SK-N-SH treated with all-trans-retinoic acid at 6 μM for 48 hours (cell line): ENCODE measurements around the gene ROBO3.

Source experiments
- ARNTL ChIP-seq: fragments of 450-650 bp; formaldehyde crosslinking; IDR thresholded peaks from 2 replicates; pipeline ENCODE4 v1.5.0; 2020; ENCODE audit warnings: low read depth, mild to moderate bottlenecking, moderate library complexity, borderline replicate concordance
- ESRRG ChIP-seq: fragments of 250-450 bp; sonication (Bioruptor Pico); IDR thresholded peaks from 2 replicates; pipeline ENCODE4 v1.6.1; 2021; ENCODE audit warnings: mild to moderate bottlenecking
- ISL1 ChIP-seq: fragments of 250-450 bp; sonication (Bioruptor Pico); IDR thresholded peaks from 2 replicates; pipeline ENCODE4 v2.1.2; 2022; ENCODE audit warnings: mild to moderate bottlenecking, moderate library complexity
- OSR1 ChIP-seq: fragments of 250-450 bp; sonication (Bioruptor Pico); IDR thresholded peaks from 2 replicates; pipeline ENCODE4 v1.8.0; 2022; ENCODE audit warnings: moderate library complexity, mild to moderate bottlenecking, inconsistent platforms
- PPARA ChIP-seq: fragments of 250-450 bp; sonication (Bioruptor Pico); IDR thresholded peaks from 2 replicates; pipeline ENCODE4 v1.5.0; 2020; ENCODE audit warnings: mild to moderate bottlenecking, borderline replicate concordance
- RARB ChIP-seq: fragments of 250-450 bp; sonication (Bioruptor Pico); IDR thresholded peaks from 2 replicates; pipeline ENCODE4 v1.8.0; 2021; ENCODE audit warnings: mild to moderate bottlenecking, moderate library complexity
- SNAI2 ChIP-seq: fragments of 250-450 bp; sonication (Bioruptor Pico); IDR thresholded peaks from 2 replicates; pipeline ENCODE4 v1.5.0; 2020; ENCODE audit warnings: mild to moderate bottlenecking, moderate library complexity
- TCF4 ChIP-seq: fragments of 250-450 bp; sonication (Bioruptor Pico); IDR thresholded peaks from 2 replicates; pipeline ENCODE4 v1.8.0; 2021; ENCODE audit warnings: mild to moderate bottlenecking, moderate library complexity, borderline replicate concordance
- ZC3H10 ChIP-seq: fragments of 250-450 bp; sonication (Bioruptor Pico); IDR thresholded peaks from 2 replicates; pipeline ENCODE4 v1.5.1; 2021; ENCODE audit warnings: mild to moderate bottlenecking, moderate library complexity
- ZFP3 ChIP-seq: fragments of 250-450 bp; sonication (Bioruptor Pico); IDR thresholded peaks from 2 replicates; pipeline ENCODE4 v1.5.0; 2020; ENCODE audit warnings: mild to moderate bottlenecking, moderate library complexity
- TF ChIP-seq, protein P1 (sequence below): fragments of 250-450 bp; sonication (Bioruptor Pico); IDR thresholded peaks from 2 replicates; pipeline ENCODE4 v1.5.0; 2020; ENCODE audit warnings: mild to moderate bottlenecking, moderate library complexity
- TF ChIP-seq, protein P2 (sequence below): fragments of 250-450 bp; sonication (Bioruptor Pico); IDR thresholded peaks from 2 replicates; pipeline ENCODE4 v1.5.1; 2020; ENCODE audit warnings: low read depth, mild to moderate bottlenecking, moderate library complexity
- TF ChIP-seq, protein P3 (sequence below): fragments of 250-450 bp; sonication (Bioruptor Pico); IDR thresholded peaks from 2 replicates; pipeline ENCODE4 v1.8.0; 2020; ENCODE audit warnings: mild to moderate bottlenecking, moderate library complexity, borderline replicate concordance

DNA sequence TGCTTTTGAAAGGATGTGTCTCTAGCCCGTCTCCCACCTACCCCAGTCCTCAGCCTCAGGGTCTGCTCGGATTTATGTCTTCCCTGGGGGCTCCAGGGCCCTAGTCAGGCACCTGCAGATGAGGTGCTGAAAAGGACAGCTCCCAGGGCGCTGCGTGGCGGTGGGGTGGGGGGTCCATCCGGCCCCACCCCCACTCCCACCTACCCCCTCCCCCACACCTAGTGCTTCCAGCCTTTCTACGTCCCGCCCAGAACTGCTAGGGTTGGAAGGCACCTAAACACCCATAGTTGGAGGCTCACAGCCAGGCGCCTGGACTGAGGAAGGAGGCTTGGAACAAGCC, 1.4 kb upstream of the ROBO3 start:
- TF ChIP-seq ZC3H10, result no peak
- TF ChIP-seq SNAI2 (CRISPR knock-in tag), result no peak
- TF ChIP-seq ESRRG (CRISPR knock-in tag), result no peak
- TF ChIP-seq PPARA (CRISPR knock-in tag), result no peak
- TF ChIP-seq ZFP3, result no peak
- TF ChIP-seq, protein P1, sequence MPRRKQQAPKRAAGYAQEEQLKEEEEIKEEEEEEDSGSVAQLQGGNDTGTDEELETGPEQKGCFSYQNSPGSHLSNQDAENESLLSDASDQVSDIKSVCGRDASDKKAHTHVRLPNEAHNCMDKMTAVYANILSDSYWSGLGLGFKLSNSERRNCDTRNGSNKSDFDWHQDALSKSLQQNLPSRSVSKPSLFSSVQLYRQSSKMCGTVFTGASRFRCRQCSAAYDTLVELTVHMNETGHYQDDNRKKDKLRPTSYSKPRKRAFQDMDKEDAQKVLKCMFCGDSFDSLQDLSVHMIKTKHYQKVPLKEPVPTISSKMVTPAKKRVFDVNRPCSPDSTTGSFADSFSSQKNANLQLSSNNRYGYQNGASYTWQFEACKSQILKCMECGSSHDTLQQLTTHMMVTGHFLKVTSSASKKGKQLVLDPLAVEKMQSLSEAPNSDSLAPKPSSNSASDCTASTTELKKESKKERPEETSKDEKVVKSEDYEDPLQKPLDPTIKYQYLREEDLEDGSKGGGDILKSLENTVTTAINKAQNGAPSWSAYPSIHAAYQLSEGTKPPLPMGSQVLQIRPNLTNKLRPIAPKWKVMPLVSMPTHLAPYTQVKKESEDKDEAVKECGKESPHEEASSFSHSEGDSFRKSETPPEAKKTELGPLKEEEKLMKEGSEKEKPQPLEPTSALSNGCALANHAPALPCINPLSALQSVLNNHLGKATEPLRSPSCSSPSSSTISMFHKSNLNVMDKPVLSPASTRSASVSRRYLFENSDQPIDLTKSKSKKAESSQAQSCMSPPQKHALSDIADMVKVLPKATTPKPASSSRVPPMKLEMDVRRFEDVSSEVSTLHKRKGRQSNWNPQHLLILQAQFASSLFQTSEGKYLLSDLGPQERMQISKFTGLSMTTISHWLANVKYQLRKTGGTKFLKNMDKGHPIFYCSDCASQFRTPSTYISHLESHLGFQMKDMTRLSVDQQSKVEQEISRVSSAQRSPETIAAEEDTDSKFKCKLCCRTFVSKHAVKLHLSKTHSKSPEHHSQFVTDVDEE (CRISPR knock-in tag), result no peak
- no peak for TF ChIP-seq RARB
- TF ChIP-seq OSR1 (CRISPR knock-in tag), result no peak
- TF ChIP-seq TCF4, result no peak
- TF ChIP-seq, protein P2, sequence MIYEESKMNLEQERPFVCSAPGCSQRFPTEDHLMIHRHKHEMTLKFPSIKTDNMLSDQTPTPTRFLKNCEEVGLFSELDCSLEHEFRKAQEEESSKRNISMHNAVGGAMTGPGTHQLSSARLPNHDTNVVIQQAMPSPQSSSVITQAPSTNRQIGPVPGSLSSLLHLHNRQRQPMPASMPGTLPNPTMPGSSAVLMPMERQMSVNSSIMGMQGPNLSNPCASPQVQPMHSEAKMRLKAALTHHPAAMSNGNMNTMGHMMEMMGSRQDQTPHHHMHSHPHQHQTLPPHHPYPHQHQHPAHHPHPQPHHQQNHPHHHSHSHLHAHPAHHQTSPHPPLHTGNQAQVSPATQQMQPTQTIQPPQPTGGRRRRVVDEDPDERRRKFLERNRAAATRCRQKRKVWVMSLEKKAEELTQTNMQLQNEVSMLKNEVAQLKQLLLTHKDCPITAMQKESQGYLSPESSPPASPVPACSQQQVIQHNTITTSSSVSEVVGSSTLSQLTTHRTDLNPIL (CRISPR knock-in tag), result no peak
- no peak for TF ChIP-seq ISL1 (CRISPR knock-in tag)
- TF ChIP-seq, protein P3, sequence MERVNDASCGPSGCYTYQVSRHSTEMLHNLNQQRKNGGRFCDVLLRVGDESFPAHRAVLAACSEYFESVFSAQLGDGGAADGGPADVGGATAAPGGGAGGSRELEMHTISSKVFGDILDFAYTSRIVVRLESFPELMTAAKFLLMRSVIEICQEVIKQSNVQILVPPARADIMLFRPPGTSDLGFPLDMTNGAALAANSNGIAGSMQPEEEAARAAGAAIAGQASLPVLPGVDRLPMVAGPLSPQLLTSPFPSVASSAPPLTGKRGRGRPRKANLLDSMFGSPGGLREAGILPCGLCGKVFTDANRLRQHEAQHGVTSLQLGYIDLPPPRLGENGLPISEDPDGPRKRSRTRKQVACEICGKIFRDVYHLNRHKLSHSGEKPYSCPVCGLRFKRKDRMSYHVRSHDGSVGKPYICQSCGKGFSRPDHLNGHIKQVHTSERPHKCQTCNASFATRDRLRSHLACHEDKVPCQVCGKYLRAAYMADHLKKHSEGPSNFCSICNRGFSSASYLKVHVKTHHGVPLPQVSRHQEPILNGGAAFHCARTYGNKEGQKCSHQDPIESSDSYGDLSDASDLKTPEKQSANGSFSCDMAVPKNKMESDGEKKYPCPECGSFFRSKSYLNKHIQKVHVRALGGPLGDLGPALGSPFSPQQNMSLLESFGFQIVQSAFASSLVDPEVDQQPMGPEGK (CRISPR knock-in tag), result no peak
- TF ChIP-seq ARNTL (CRISPR knock-in tag), result no peak
